Progenitor cell of endocrine pancreas (in vitro differentiated cells): ENCODE results near the gene CEP83. TPM values are rescaled to one million over a fixed set of nuclear protein-coding genes. Genes with fewer than 3 reads are reported as not detected.

Source experiments
- DNase-seq: peaks from one replicate; pipeline ENCODE4 v3.0.0; 2021; ENCODE audit warnings: low spot score; ENCODE audit not compliant: unreplicated experiment
- H3K27ac Mint-ChIP-seq: 2 replicates; pipeline ENCODE4 v1.8.0; 2021; ENCODE audit warnings: mild to moderate bottlenecking, moderate library complexity, mixed read lengths
- H3K27me3 Mint-ChIP-seq: 2 replicates; pipeline ENCODE4 v1.8.0; 2021; ENCODE audit warnings: mixed read lengths
- H3K36me3 Mint-ChIP-seq: 2 replicates; pipeline ENCODE4 v1.8.0; 2022; ENCODE audit warnings: mixed read lengths; ENCODE audit not compliant: insufficient read depth
- H3K4me1 Mint-ChIP-seq: 2 replicates; pipeline ENCODE4 v1.8.0; 2021; ENCODE audit warnings: low read depth, mixed read lengths
- H3K4me3 Mint-ChIP-seq: 2 replicates; pipeline ENCODE4 v1.8.0; 2021; ENCODE audit warnings: low read depth, mild to moderate bottlenecking, moderate library complexity, mixed read lengths
- H3K9me3 Mint-ChIP-seq: 2 replicates; pipeline ENCODE4 v1.8.0; 2021; ENCODE audit warnings: low read depth, mixed read lengths
- total RNA-seq: library from RNA; stranded (reverse); gene quantifications from 2 replicates; pipeline ENCODE4 v1.2.1, GENCODE V29; 2021
- TF ChIP-seq, protein P1 (sequence below): fragments of 200-600 bp; sonication (generic); IDR thresholded peaks from one replicate; pipeline ENCODE4 v1.5.0; 2021; ENCODE audit warnings: antibody characterized with exemption, mild to moderate bottlenecking; ENCODE audit not compliant: unreplicated experiment

Gene CEP83
- total RNA-seq, 1 donor from 2014 or later: 38.6 TPM

DNA sequence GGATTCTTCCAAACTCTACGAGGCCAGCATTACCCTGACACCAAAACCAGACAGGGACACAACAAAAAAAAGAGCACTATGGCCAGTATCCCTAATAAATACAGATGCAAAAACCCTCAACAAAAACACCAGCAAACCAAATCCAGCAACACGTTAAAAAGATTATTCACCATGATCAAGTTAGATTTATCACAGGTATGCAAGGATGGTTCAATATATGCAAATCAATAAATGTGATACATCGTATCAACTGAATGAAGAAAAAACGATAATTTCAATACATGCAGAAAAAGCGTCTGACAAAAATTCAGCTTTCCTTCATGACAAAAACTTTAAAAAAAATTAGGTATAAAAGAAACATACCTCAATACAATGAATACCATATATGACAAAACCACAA lies 99.9 kb downstream of the CEP83 start:
- H3K4me3 Mint-ChIP-seq: no peak overlapping the region
- H3K27ac Mint-ChIP-seq: no peak overlapping the region
- TF ChIP-seq, protein P1, sequence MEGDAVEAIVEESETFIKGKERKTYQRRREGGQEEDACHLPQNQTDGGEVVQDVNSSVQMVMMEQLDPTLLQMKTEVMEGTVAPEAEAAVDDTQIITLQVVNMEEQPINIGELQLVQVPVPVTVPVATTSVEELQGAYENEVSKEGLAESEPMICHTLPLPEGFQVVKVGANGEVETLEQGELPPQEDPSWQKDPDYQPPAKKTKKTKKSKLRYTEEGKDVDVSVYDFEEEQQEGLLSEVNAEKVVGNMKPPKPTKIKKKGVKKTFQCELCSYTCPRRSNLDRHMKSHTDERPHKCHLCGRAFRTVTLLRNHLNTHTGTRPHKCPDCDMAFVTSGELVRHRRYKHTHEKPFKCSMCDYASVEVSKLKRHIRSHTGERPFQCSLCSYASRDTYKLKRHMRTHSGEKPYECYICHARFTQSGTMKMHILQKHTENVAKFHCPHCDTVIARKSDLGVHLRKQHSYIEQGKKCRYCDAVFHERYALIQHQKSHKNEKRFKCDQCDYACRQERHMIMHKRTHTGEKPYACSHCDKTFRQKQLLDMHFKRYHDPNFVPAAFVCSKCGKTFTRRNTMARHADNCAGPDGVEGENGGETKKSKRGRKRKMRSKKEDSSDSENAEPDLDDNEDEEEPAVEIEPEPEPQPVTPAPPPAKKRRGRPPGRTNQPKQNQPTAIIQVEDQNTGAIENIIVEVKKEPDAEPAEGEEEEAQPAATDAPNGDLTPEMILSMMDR: no peak
- peaks cover 40% of the 10 kb centered on the region for H3K9me3 Mint-ChIP-seq
- no peaks in the 10 kb centered on the region for H3K4me1 Mint-ChIP-seq
- no peak for DNase-seq
- H3K27me3 Mint-ChIP-seq: no peaks in the 10 kb centered on the region
- peaks cover 67% of the 10 kb centered on the region for H3K36me3 Mint-ChIP-seq

- Mint-ChIP-seq H3K4me3 (no peak overlapping the region), H3K27ac (no peak overlapping the region), H3K9me3 (peaks cover 43% of the 10 kb centered on the region), H3K4me1 (no peaks in the 10 kb centered on the region), H3K36me3 (peaks cover 68% of the 10 kb centered on the region), H3K27me3 (no peaks in the 10 kb centered on the region)
- TF ChIP-seq, protein P1: no peak
- DNase-seq: no peak
Observed at GRCh38 chr12:94353130-94353529, 106.5 kb downstream of the CEP83 start.

- Mint-ChIP-seq H3K4me3 (no peak overlapping the region), H3K27ac (no peak overlapping the region), H3K4me1 (peaks cover 2% of the 10 kb centered on the region), H3K27me3 (no peaks in the 10 kb centered on the region), H3K36me3 (peaks cover 13% of the 10 kb centered on the region), H3K9me3 (peaks cover 3% of the 10 kb centered on the region)
- DNase-seq: no peak
- TF ChIP-seq, protein P1: no peak
Observed at GRCh38 chr12:94340573-94340972, 119.1 kb downstream of the CEP83 start.

- H3K27me3 Mint-ChIP-seq: no peaks in the 10 kb centered on the region
- no peak overlapping the region for H3K27ac Mint-ChIP-seq
- DNase-seq: no peak
- H3K9me3 Mint-ChIP-seq: no peaks in the 10 kb centered on the region
- peaks cover 6% of the 10 kb centered on the region for H3K4me1 Mint-ChIP-seq
- no peak overlapping the region for H3K4me3 Mint-ChIP-seq
- TF ChIP-seq, protein P1: no peak
- peaks cover 5% of the 10 kb centered on the region for H3K36me3 Mint-ChIP-seq
Observed at GRCh38 chr12:94338006-94338794, 121.5 kb downstream of the CEP83 start.

GRCh38 chr12:94336211-94336925 lies 123.3 kb downstream of the CEP83 start:
- Mint-ChIP-seq H3K27ac (no peak overlapping the region), H3K36me3 (peaks cover 5% of the 10 kb centered on the region), H3K27me3 (no peaks in the 10 kb centered on the region), H3K9me3 (no peaks in the 10 kb centered on the region), H3K4me1 (peaks cover 8% of the 10 kb centered on the region), H3K4me3 (no peak overlapping the region)
- TF ChIP-seq, protein P1: no peak
- DNase-seq: no peak
